K562 (cell line): Measurements from ENCODE around the gene PEAR1. TPM values are rescaled to one million over a fixed set of nuclear protein-coding genes. Genes with fewer than 3 reads are reported as not detected.

Experiments
- E2F3 ChIP-seq: fragments of 250-450 bp; sonication (Bioruptor Pico); IDR thresholded peaks from 2 replicates; pipeline ENCODE4 v1.4.0; 2020; ENCODE audit warnings: mild to moderate bottlenecking
- FOXK2 ChIP-seq, 2 experiments: fragments of 450-650 bp; IDR thresholded peaks in 1 of 2; conservative IDR thresholded peaks in 1 of 2; 2 replicates each; pipeline ENCODE4 v1.6.1; 2016; ENCODE audit warnings: low read depth in 2 of 2, mild to moderate bottlenecking in 1 of 2
- HMG20A ChIP-seq: fragments of 450-650 bp; formaldehyde crosslinking; conservative IDR thresholded peaks from 2 replicates; pipeline ENCODE4 v1.4.0; 2020; ENCODE audit warnings: mild to moderate bottlenecking, mixed read lengths
- JUN ChIP-seq, 2 experiments: sonication (generic) in 1 of 2; formaldehyde crosslinking in 1 of 2; IDR thresholded peaks; 2 replicates each; pipeline versions ENCODE4 v1.6.1 to v1.8.0; 2012 to 2022; ENCODE audit warnings: borderline replicate concordance in 2 of 2, mild to moderate bottlenecking in 2 of 2, improper control_type of control experiment in 1 of 2, low read depth in 1 of 2, low read length in 1 of 2, missing genetic modification reagents in 1 of 2
- MED1 ChIP-seq: sonication (generic); formaldehyde crosslinking; IDR thresholded peaks from 2 replicates; pipeline ENCODE4 v1.8.1; 2023; ENCODE audit warnings: missing genetic modification reagents, borderline replicate concordance
- RB1 ChIP-seq: fragments of 450-650 bp; IDR thresholded peaks from 2 replicates; pipeline ENCODE4 v1.6.1; 2017; ENCODE audit warnings: low read depth, mild to moderate bottlenecking
- RBM22 ChIP-seq: fragments of 200-400 bp; formaldehyde crosslinking; IDR thresholded peaks from 2 replicates; pipeline ENCODE4 v1.6.1; 2018; ENCODE audit warnings: low read length, low read depth; ENCODE audit not compliant: poor library complexity, severe bottlenecking
- RBM25 ChIP-seq: fragments of 200-400 bp; formaldehyde crosslinking; IDR thresholded peaks from 2 replicates; pipeline ENCODE4 v1.6.1; 2018; ENCODE audit warnings: low read length, low read depth, moderate library complexity; ENCODE audit not compliant: severe bottlenecking
- SNRNP70 ChIP-seq: fragments of 200-400 bp; formaldehyde crosslinking; optimal IDR thresholded peaks from 2 replicates; pipeline ENCODE3; 2017; ENCODE audit warnings: low read depth, low read length
- THRB ChIP-seq: fragments of 450-650 bp; formaldehyde crosslinking; conservative IDR thresholded peaks from 2 replicates; pipeline ENCODE4 v1.4.0; 2022; ENCODE audit warnings: mild to moderate bottlenecking, missing genetic modification characterization
- VEZF1 ChIP-seq: fragments of 200-800 bp; sonication (Bioruptor generic); IDR thresholded peaks from 2 replicates; pipeline ENCODE4 v1.6.1; 2017; ENCODE audit warnings: missing genetic modification characterization, missing compliant biosample characterization
- polyA plus RNA-seq, 8 experiments: library from polyadenylated mRNA; depleted of rRNA in 4 of 8; stranded (reverse) in 5 of 8; unstranded in 3 of 8; fragments of >200 nt; fragmentation: Nextera tagmentation in 2 of 8; fragmentation: Illumina TruSeq in 1 of 8; extraction: Ambion mirVana in 2 of 8; extraction: Trizol in 1 of 8; gene quantifications; 2 replicates each; pipeline versions ENCODE4 v1.2.1 to v1.2.3, GENCODE V29; 2011 to 2014; ENCODE audit warnings: inconsistent platforms in 1 of 8, missing spikeins in 1 of 8
- total RNA-seq, 7 experiments: library from RNA; depleted of rRNA in 6 of 7; stranded (reverse); fragments of >200 nt in 6 of 7; fragmentation: Illumina TruSeq in 2 of 7; extraction: Trizol in 2 of 7; gene quantifications; 2 replicates each; pipeline versions ENCODE4 v1.2.1 to v1.2.3, GENCODE V29; 2011 to 2021; ENCODE audit warnings: low replicate concordance in 1 of 7

PEAR1 gene
- total and polyA plus RNA-seq, 9 of the 15 experiments (the other 6 are each of a cell fraction or from before 2014, with no cell fraction given): 0.87 to 13.9 (median 6.1) TPM

- TF ChIP-seq VEZF1 (no peak), RBM22 (no peak), MED1 (CRISPR knock-in tag) (no peak), HMG20A (CRISPR knock-in tag) (no peak), FOXK2 (conservative IDR thresholded peaks at IDR 0.05 in 1 of 2, IDR thresholded peaks at IDR 0.05 in 1 of 2; ENCODE audit: low read depth in 2 of 2) (no peak), RBM25 (no peak), RB1 (no peak), JUN (IDR thresholded peaks at IDR 0.05; ENCODE audit: borderline replicate concordance, low read depth, low read length) (no peak), JUN (CRISPR knock-in tag; IDR thresholded peaks at IDR 0.05; ENCODE audit: borderline replicate concordance) (no peak), SNRNP70 (no peak), E2F3 (CRISPR knock-in tag) (no peak), THRB (no peak)
Measured at GRCh38 chr1:156956333-156956732, 62.8 kb downstream of the PEAR1 start (continued).
